Measurements from ENCODE around the gene KDM2B.

DNA sequence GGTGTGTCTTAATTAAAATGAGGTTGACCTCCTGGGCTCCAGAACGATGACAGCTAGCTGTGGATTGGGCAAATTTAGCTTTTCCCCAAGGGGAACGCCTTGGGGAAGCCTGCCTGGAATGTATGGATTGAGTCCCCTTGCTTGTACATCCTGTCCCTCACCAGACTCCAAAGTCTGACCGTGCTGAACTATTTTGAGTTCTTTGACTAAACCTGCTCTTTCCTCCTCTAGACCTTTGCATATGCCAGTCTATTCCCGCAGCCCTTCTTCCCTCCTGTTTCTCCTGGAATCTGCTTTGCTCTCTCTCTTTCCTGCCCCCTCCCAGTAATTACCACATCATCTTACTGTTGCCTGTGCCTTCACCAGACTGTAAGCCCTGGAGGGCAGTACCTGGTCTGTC, 11.5 kb upstream of the KDM2B start:
- TF ChIP-seq POLR2A (IDR thresholded peaks at IDR 0.05) = no peak
- TF ChIP-seq, protein P1, sequence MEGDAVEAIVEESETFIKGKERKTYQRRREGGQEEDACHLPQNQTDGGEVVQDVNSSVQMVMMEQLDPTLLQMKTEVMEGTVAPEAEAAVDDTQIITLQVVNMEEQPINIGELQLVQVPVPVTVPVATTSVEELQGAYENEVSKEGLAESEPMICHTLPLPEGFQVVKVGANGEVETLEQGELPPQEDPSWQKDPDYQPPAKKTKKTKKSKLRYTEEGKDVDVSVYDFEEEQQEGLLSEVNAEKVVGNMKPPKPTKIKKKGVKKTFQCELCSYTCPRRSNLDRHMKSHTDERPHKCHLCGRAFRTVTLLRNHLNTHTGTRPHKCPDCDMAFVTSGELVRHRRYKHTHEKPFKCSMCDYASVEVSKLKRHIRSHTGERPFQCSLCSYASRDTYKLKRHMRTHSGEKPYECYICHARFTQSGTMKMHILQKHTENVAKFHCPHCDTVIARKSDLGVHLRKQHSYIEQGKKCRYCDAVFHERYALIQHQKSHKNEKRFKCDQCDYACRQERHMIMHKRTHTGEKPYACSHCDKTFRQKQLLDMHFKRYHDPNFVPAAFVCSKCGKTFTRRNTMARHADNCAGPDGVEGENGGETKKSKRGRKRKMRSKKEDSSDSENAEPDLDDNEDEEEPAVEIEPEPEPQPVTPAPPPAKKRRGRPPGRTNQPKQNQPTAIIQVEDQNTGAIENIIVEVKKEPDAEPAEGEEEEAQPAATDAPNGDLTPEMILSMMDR (IDR thresholded peaks at IDR 0.05) = no peak

Data from esophagus squamous epithelium (tissue), 4 donors.